ENCODE data around the gene SH3BP5L.

- TF ChIP-seq CTCF (IDR thresholded peaks at IDR 0.05) (no peak), POLR2A (IDR thresholded peaks at IDR 0.05) (no peak), EP300 (IDR thresholded peaks at IDR 0.05) (no peak)
These were observed 34.3 kb upstream of the SH3BP5L start for GRCh38 chr1:248860007-248860406.
